ENCODE measurements around the gene AIG1. TPM values are rescaled to one million over a fixed set of nuclear protein-coding genes. Genes with fewer than 3 reads are reported as not detected.

The AIG1 gene
- total RNA-seq, 6 experiments from 2014 or later = 50.7 to 70.5 (median 52.5) TPM

GRCh38 chr6:143055891-143056290 is 4.8 kb upstream of the AIG1 start:
- Mint-ChIP-seq H3K9me3 (no peaks in the 10 kb centered on the region), H3K4me1 (ENCODE audit: low read depth) (peaks cover 25% of the 10 kb centered on the region), H3K36me3 (ENCODE audit: low read depth) (no peaks in the 10 kb centered on the region), H3K4me3 (no peak overlapping the region), H3K27ac (no peak overlapping the region), H3K27me3 (ENCODE audit: insufficient read depth) (no peaks in the 10 kb centered on the region; the same call in 1 of the 2 replicates)
- no peak for DNase-seq
- TF ChIP-seq, protein P1, sequence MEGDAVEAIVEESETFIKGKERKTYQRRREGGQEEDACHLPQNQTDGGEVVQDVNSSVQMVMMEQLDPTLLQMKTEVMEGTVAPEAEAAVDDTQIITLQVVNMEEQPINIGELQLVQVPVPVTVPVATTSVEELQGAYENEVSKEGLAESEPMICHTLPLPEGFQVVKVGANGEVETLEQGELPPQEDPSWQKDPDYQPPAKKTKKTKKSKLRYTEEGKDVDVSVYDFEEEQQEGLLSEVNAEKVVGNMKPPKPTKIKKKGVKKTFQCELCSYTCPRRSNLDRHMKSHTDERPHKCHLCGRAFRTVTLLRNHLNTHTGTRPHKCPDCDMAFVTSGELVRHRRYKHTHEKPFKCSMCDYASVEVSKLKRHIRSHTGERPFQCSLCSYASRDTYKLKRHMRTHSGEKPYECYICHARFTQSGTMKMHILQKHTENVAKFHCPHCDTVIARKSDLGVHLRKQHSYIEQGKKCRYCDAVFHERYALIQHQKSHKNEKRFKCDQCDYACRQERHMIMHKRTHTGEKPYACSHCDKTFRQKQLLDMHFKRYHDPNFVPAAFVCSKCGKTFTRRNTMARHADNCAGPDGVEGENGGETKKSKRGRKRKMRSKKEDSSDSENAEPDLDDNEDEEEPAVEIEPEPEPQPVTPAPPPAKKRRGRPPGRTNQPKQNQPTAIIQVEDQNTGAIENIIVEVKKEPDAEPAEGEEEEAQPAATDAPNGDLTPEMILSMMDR (IDR thresholded peaks at IDR 0.05) = no peak

GRCh38 chr6:143058987-143059386 is 1.7 kb upstream of the AIG1 start:
- H3K27me3 Mint-ChIP-seq (ENCODE audit: insufficient read depth) = no peaks in the 10 kb centered on the region; the same call in 1 of the 2 replicates
- TF ChIP-seq, protein P1 (IDR thresholded peaks at IDR 0.05) = no peak
- H3K4me1 Mint-ChIP-seq (ENCODE audit: low read depth) = peaks cover 55% of the 10 kb centered on the region
- H3K36me3 Mint-ChIP-seq (ENCODE audit: low read depth) = no peaks in the 10 kb centered on the region
- H3K27ac Mint-ChIP-seq = no peak overlapping the region; the same call in 1 of the 2 replicates
- no peaks in the 10 kb centered on the region for H3K9me3 Mint-ChIP-seq
- no peak for DNase-seq
- H3K4me3 Mint-ChIP-seq = no peak overlapping the region; the same call in 1 of the 2 replicates

- Mint-ChIP-seq H3K9me3 (no peaks in the 10 kb centered on the region), H3K4me3 (peak overlapping the region; percentile 97), H3K27ac (peak overlapping the region; percentile 98), H3K27me3 (ENCODE audit: insufficient read depth) (no peaks in the 10 kb centered on the region; the same call in 1 of the 2 replicates), H3K36me3 (ENCODE audit: low read depth) (no peaks in the 10 kb centered on the region; the same call in 1 of the 2 replicates), H3K4me1 (ENCODE audit: low read depth) (peaks cover 63% of the 10 kb centered on the region)
- DNase-seq = peak; percentile 64
- TF ChIP-seq, protein P1 (IDR thresholded peaks at IDR 0.05) = no peak
Measured at GRCh38 chr6:143059663-143060353, 881 bp upstream of the AIG1 start.

- H3K27ac Mint-ChIP-seq = peak overlapping the region; percentile 98
- peak overlapping the region; percentile 97 for H3K4me3 Mint-ChIP-seq
- TF ChIP-seq, protein P1 (IDR thresholded peaks at IDR 0.05) = peak; percentile 53
- no peaks in the 10 kb centered on the region; the same call in 1 of the 2 replicates for H3K27me3 Mint-ChIP-seq (ENCODE audit: insufficient read depth)
- peaks cover 4% of the 10 kb centered on the region for H3K36me3 Mint-ChIP-seq (ENCODE audit: low read depth)
- DNase-seq = peak; percentile 82
- H3K4me1 Mint-ChIP-seq (ENCODE audit: low read depth) = peaks cover 65% of the 10 kb centered on the region
- no peaks in the 10 kb centered on the region for H3K9me3 Mint-ChIP-seq
Measured at GRCh38 chr6:143060354-143060805, 309 bp upstream of the AIG1 start.

GRCh38 chr6:143061597-143062385 is 1.1 kb downstream of the AIG1 start:
- peaks cover 10% of the 10 kb centered on the region for H3K36me3 Mint-ChIP-seq (ENCODE audit: low read depth)
- DNase-seq = no peak
- no peaks in the 10 kb centered on the region for H3K9me3 Mint-ChIP-seq
- peak overlapping the region; percentile 87 for H3K27ac Mint-ChIP-seq
- H3K4me3 Mint-ChIP-seq = peak overlapping the region; percentile 90
- peaks cover 66% of the 10 kb centered on the region for H3K4me1 Mint-ChIP-seq (ENCODE audit: low read depth)
- H3K27me3 Mint-ChIP-seq (ENCODE audit: insufficient read depth) = no peaks in the 10 kb centered on the region; the same call in 1 of the 2 replicates
- TF ChIP-seq, protein P1 (IDR thresholded peaks at IDR 0.05) = no peak

Data from HFFc6 (cell line).